Activated CD4-positive, alpha-beta T cell treated with anti-CD3 and anti-CD28 coated beads for 4 hours (primary cell): ENCODE measurements around the gene ANKS1B.

ENCODE experiments used
- DNase-seq, 2 donors: peaks; one replicate each; pipeline ENCODE4 v3.0.0-alpha.2; 2020

The ANKS1B gene

GRCh38 chr12:99093166-99093565, 891.6 kb downstream of the ANKS1B start:
- no peak for DNase-seq

GRCh38 chr12:99092100-99092851, 892.5 kb downstream of the ANKS1B start:
- DNase-seq = no peak

GRCh38 chr12:99087278-99087677, 897.5 kb downstream of the ANKS1B start:
- no peak for DNase-seq

GRCh38 chr12:99079811-99080210, 904.9 kb downstream of the ANKS1B start:
- no peak for DNase-seq

- no peak for DNase-seq
Observed at GRCh38 chr12:99068993-99069747, 915.6 kb downstream of the ANKS1B start.

GRCh38 chr12:99067171-99067785, 917.5 kb downstream of the ANKS1B start:
- no peak for DNase-seq

GRCh38 chr12:99066726-99067125, 918.0 kb downstream of the ANKS1B start:
- DNase-seq = no peak

GRCh38 chr12:99063182-99063581, 921.6 kb downstream of the ANKS1B start:
- no peak for DNase-seq

GRCh38 chr12:99059824-99060511, 924.8 kb downstream of the ANKS1B start:
- no peak for DNase-seq

GRCh38 chr12:99057670-99058069, 927.1 kb downstream of the ANKS1B start:
- no peak for DNase-seq

- no peak for DNase-seq
Observed at GRCh38 chr12:99056186-99056585, 928.5 kb downstream of the ANKS1B start.

GRCh38 chr12:99055299-99055698, 929.4 kb downstream of the ANKS1B start:
- DNase-seq = no peak

- DNase-seq = no peak
Observed at GRCh38 chr12:99054601-99055128, 930.1 kb downstream of the ANKS1B start.

- no peak for DNase-seq
Observed at GRCh38 chr12:99053616-99054362, 930.9 kb downstream of the ANKS1B start.

- DNase-seq = no peak
Observed at GRCh38 chr12:99049774-99050173, 935.0 kb downstream of the ANKS1B start.

GRCh38 chr12:99045158-99045557, 939.6 kb downstream of the ANKS1B start:
- DNase-seq = no peak

- DNase-seq = peak in 1 of 2 donors; percentile 14
Observed at GRCh38 chr12:99043319-99043914, 941.3 kb downstream of the ANKS1B start.

GRCh38 chr12:99042226-99042625, 942.5 kb downstream of the ANKS1B start:
- no peak for DNase-seq

GRCh38 chr12:99039367-99040120, 945.2 kb downstream of the ANKS1B start:
- DNase-seq = no peak

- DNase-seq = no peak
Observed at GRCh38 chr12:99036566-99036965, 948.2 kb downstream of the ANKS1B start.

GRCh38 chr12:99035803-99036202, 948.9 kb downstream of the ANKS1B start:
- DNase-seq = no peak
